GM12873 (cell line): Measurements from ENCODE around the gene P2RY11.

Experiments used
- CTCF ChIP-seq: IDR thresholded peaks from 2 replicates; pipeline ENCODE4 v1.5.1; 2012; ENCODE audit warnings: low read depth, mild to moderate bottlenecking, moderate library complexity, low read length, control low read depth; ENCODE audit not compliant: insufficient read depth; ENCODE audit errors: missing control alignments

The P2RY11 gene

DNA sequence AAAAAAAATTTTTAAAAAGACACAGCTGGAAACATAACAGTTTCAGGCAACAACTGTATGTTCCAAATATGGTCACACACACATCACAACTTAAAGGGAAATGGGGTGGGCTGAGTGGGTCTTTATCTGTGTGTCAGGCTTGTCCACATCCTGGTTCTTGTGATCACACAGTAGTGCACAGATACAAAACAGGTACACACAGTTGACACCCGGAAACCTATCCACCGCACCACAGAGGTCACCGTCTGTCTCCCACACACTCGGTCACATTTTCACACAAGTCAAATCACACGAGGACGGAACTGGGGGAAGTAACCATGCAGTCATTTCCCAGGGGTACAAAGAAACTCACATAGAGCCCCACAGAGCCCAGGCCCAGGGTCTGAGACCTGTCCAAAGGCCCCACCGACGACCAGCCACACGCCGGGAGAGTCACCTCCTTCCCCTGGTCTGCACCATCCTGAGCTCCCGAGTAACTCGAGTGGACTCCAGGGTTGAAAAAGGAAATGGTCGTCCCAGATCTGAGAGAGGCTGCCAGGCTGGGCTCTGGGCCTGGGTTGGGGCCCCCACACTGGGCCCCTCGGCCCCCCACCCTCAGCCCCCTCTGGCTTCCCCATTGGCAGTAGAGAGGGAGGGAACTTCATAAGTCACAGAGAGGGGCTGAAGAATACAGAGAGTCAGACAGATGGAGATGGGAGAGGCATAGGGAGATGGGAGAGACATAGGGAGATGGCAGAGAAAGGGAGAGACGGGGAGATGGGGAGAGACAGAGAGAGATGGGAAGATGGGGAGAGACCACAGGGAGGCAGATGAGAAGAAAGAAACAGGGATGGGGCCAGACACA is 6.6 kb upstream of the P2RY11 start:
- no peak for TF ChIP-seq CTCF

DNA sequence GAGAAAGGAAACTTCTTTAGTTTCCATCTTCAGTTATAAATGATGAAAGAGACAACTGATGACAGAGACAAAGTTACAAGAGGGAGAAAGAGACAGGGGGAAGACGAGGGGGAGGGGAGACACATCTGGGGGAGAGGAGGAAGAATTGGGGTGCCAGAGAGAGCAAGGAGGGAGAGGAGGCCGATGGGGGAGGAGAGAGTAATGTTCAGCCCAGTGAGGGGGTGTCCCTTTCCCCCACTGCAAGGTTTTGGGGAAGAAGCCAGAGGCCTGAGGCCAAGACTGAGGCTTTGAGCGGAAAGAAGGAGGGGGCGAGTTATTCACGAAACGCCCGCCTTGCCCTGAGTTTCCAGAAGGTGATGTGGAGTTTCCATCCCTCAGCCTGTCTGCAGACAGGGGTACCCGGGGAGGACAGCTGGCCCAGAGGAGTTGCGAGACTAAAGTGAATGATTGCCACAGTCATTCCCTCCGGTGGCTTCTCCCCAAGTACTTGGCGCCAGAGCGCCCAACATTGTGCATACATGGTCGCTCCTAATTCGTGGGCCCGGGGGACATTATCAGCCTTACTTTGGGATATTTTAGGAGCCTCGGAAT is 5.9 kb upstream of the P2RY11 start:
- TF ChIP-seq CTCF: no peak

DNA sequence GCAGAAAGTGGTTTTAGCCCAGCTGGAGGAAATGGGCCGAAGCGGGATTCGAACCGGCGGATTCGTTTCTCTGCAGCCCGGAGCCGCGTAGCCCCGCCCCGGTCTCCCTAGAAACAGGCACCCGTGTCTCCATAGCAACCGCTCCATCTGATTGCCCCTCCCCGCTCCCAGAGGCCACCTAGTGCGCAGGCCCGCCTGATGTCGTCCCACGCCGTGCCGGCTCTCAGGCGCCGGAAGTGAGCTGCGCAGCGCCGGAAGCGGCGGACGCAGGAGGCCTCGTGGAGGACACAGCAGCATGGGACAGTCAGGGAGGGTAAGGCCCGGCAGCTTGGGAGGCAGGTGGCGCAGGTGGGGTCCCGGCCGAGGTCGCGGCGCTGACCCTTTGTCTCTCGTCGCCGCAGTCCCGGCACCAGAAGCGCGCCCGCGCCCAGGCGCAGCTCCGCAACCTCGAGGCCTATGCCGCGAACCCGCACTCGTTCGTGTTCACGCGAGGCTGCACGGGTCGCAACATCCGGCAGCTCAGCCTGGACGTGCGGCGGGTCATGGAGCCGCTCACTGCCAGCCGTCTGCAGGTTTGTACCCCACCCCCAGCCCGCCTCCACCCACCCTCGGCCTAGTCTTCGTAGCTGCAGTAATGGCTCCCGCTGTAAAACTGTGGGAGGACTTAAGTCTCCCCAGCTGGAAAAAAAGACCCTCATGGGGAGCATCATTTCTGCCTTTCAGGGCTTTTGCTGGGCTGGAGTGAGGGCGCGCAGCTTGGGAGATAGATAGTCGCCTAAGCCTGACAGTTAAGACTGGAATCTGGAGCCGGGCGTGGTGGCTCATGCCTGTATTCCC is 5.2 kb upstream of the P2RY11 start, which contains the start of gene PPAN:
TSS of gene PPAN (plus strand) at position 263 of the 837 bp plus-strand sequence. CDS start at position 296, 33 bp downstream.
- no peak for TF ChIP-seq CTCF

GRCh38 chr19:10107254-10107653 is 4.2 kb upstream of the P2RY11 start:
- TF ChIP-seq CTCF: no peak

- no peak for TF ChIP-seq CTCF
Observed at GRCh38 chr19:10107817-10108367, 3.6 kb upstream of the P2RY11 start.

DNA sequence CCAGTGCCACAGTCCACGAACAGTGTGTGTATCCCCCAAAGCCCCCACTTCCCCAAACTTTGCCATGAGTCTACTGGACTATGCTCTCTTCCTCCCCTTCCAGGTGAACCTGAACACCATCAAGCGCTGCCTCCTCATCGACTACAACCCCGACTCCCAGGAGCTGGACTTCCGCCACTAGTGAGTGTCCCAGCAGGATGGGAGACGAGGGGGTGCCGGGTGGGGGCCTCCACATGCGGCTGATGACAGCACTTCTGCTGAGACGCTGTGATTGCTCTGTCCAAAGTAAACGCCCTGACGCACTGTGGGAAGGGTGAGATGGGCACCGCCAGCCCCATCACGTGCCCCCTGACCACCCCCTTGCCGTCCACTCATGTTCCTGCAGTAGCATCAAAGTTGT is 2.0 kb upstream of the P2RY11 start:
- TF ChIP-seq CTCF: no peak
